ENCODE results near the gene GIMAP2. TPM values are rescaled to one million over a fixed set of nuclear protein-coding genes. Genes with fewer than 3 reads are reported as not detected.

The GIMAP2 gene
- total and polyA plus RNA-seq, 10 donors: 33.9 to 126 (median 74.3) TPM

- no peak for DNase-seq
- H3K9me3 ChIP-seq: peaks cover 0 to 8% (median 0%) of the 10 kb centered on the region in 8 donors
- TF ChIP-seq CTCF (IDR thresholded peaks at IDR 0.05 in 8 of 11, conservative IDR thresholded peaks at IDR 0.05 in 3 of 11): no peak
- no peak for TF ChIP-seq POLR2A (IDR thresholded peaks at IDR 0.05)
- TF ChIP-seq POLR2AphosphoS5 (IDR thresholded peaks at IDR 0.05): no peak
- H3K27me3 ChIP-seq (replicated peaks in 1 of 7): no peaks in the 10 kb centered on the region
- peaks cover 0 to 7% (median 0%) of the 10 kb centered on the region in 6 donors for H3K4me1 ChIP-seq
- H3K4me3 ChIP-seq: no peak overlapping the region
- 62 to 83% (median 76%) methylated on average over 3 of the region's 3 CpGs for WGBS, 5 donors
- peak overlapping the region in 2 of 8 donors; percentile 38 to 40 for H3K27ac ChIP-seq
- no peaks in the 10 kb centered on the region for H3K36me3 ChIP-seq
- intact Hi-C loops (cut with DNase I; ENCODE audit: low total_unique reads): no loop called here
These were observed 37.0 kb upstream of the GIMAP2 start for GRCh38 chr7:150648353-150649079.

- TF ChIP-seq POLR2AphosphoS5 (IDR thresholded peaks at IDR 0.05) (no peak), POLR2A (IDR thresholded peaks at IDR 0.05) (no peak), CTCF (IDR thresholded peaks at IDR 0.05 in 8 of 11, conservative IDR thresholded peaks at IDR 0.05 in 3 of 11) (no peak)
- no peak for DNase-seq
- no peaks in the 10 kb centered on the region for H3K36me3 ChIP-seq
- intact Hi-C loops (cut with DNase I; ENCODE audit: low total_unique reads): no loop called here
- peaks cover 0 to 8% (median 0%) of the 10 kb centered on the region in 8 donors for H3K9me3 ChIP-seq
- peaks cover 0 to 7% (median 0%) of the 10 kb centered on the region in 6 donors for H3K4me1 ChIP-seq
- peak overlapping the region in 2 of 8 donors; percentile 37 to 38 for H3K27ac ChIP-seq
- H3K27me3 ChIP-seq (replicated peaks in 1 of 7): no peaks in the 10 kb centered on the region
- WGBS, 5 donors: 26 to 67% (median 52%) methylated on average over 3 of the region's 3 CpGs
- H3K4me3 ChIP-seq: no peak overlapping the region
These were observed 36.5 kb upstream of the GIMAP2 start for GRCh38 chr7:150649080-150649385.

- 77 to 92% (median 90%) methylated on average over 2 of the region's 2 CpGs for WGBS, 5 donors
- TF ChIP-seq POLR2AphosphoS5 (IDR thresholded peaks at IDR 0.05) (no peak), CTCF (IDR thresholded peaks at IDR 0.05 in 8 of 11, conservative IDR thresholded peaks at IDR 0.05 in 3 of 11) (no peak), POLR2A (IDR thresholded peaks at IDR 0.05) (no peak)
- Histone ChIP-seq H3K4me1 (no peaks in the 10 kb centered on the region), H3K27me3 (replicated peaks in 1 of 7) (no peaks in the 10 kb centered on the region), H3K27ac (no peak overlapping the region), H3K9me3 (peaks cover 0 to 16% (median 10%) of the 10 kb centered on the region in 8 donors), H3K4me3 (no peak overlapping the region), H3K36me3 (no peaks in the 10 kb centered on the region)
- intact Hi-C loops (cut with DNase I; ENCODE audit: low total_unique reads): no loop called here
- DNase-seq: no peak
These were observed 30.8 kb upstream of the GIMAP2 start for GRCh38 chr7:150654692-150655091.

GRCh38 chr7:150656047-150656446 lies 29.5 kb upstream of the GIMAP2 start:
- no peaks in the 10 kb centered on the region for H3K36me3 ChIP-seq
- 82 to 89% (median 85%) methylated on average over 5 of the region's 5 CpGs for WGBS, 5 donors
- H3K4me3 ChIP-seq: no peak overlapping the region
- intact Hi-C loops (cut with DNase I; ENCODE audit: low total_unique reads): no loop called here
- no peak overlapping the region for H3K27ac ChIP-seq
- no peaks in the 10 kb centered on the region for H3K27me3 ChIP-seq (replicated peaks in 1 of 7)
- H3K4me1 ChIP-seq: no peaks in the 10 kb centered on the region
- peaks cover 0 to 16% (median 10%) of the 10 kb centered on the region in 8 donors for H3K9me3 ChIP-seq
- TF ChIP-seq CTCF (IDR thresholded peaks at IDR 0.05 in 8 of 11, conservative IDR thresholded peaks at IDR 0.05 in 3 of 11): no peak
- no peak for TF ChIP-seq POLR2A (IDR thresholded peaks at IDR 0.05)
- no peak for TF ChIP-seq POLR2AphosphoS5 (IDR thresholded peaks at IDR 0.05)
- DNase-seq: no peak
